CD4-positive, alpha-beta T cell treated with Interleukin-4 for 1 hour (primary cell): Measurements from ENCODE around the gene GOLGA6C.
"Not testable (repeated sequence)": the region's sequence is repeated elsewhere in the genome, so short reads cannot be mapped to it uniquely, and the experiment has no call there.

Experiments
- DNase-seq, 2 donors: peaks; one replicate each; pipeline ENCODE4 v3.0.0-alpha.2; 2020 to 2022

Gene GOLGA6C

GRCh38 chr15:75319231-75319897, 61.2 kb downstream of the GOLGA6C start:
- DNase-seq: not testable (repeated sequence)
